Measurements from ENCODE around the gene FGF4.

Gene FGF4, protein sequence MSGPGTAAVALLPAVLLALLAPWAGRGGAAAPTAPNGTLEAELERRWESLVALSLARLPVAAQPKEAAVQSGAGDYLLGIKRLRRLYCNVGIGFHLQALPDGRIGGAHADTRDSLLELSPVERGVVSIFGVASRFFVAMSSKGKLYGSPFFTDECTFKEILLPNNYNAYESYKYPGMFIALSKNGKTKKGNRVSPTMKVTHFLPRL

DNA sequence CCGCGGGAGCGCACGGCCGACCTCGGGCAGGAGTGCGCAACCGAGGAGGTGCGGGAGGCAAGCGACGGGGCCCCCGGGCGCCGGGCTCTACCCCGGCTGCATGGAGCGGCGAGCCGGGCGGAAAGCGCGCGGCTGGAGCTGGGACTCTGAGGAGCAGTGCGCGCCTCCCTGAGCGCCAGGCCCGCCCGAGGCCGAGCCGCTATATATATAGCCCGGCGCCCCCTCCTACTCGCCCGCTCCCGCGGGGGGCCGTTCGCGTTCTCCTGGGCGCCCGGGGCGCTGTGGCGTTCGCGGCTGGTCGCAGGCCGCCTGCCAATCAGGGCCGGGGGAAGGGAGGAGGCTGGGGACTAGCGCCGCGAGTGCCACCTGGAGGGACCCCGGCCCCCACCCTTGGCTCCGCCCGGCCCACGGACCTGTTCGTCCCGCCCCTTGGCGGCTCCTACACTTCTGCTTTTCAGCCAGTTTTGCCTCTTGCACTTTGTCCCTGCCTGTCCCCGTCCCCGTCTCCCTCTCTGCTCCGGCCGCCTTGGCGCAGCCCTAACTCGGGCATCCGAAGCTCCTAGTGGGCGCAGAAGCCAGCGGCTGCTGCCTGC, at the start of gene FGF4:
Gene FGF4, minus strand, starts transcription at position 179 of the 593 bp plus-strand sequence. CDS start 257 bp downstream, outside the sequence.
- no peak for DNase-seq

DNA sequence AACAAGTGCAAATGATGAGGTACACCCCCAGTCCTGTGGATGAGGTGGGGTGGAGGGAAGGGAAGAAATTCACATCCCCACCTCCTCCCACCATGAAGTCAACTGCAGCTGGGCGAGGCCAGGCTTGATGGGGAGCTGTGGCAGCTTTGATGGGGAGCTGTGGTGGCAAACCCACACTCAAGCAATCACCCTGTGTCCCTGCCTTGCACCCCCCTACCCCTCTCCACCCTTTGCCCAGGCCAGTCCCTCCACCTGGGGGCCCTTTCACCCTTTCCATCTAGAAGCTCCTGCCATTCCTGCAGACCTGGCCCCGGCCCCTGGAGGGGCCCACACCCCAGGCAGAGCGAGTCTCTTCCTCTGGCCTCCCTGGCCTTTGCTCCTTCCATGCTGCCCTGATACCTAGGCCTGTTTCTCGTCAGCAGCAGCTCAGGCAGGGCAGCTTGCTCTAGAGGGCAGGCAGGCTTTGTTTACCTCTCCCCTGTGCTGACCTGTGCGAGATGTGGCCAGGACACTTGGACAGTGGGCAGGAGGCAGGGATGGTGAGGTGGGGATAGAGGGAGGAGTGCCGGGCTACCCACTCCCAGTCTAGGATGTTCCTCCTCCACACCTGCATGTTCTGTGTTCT, 48.6 kb upstream of the FGF4 start:
- no peak for DNase-seq

DNA sequence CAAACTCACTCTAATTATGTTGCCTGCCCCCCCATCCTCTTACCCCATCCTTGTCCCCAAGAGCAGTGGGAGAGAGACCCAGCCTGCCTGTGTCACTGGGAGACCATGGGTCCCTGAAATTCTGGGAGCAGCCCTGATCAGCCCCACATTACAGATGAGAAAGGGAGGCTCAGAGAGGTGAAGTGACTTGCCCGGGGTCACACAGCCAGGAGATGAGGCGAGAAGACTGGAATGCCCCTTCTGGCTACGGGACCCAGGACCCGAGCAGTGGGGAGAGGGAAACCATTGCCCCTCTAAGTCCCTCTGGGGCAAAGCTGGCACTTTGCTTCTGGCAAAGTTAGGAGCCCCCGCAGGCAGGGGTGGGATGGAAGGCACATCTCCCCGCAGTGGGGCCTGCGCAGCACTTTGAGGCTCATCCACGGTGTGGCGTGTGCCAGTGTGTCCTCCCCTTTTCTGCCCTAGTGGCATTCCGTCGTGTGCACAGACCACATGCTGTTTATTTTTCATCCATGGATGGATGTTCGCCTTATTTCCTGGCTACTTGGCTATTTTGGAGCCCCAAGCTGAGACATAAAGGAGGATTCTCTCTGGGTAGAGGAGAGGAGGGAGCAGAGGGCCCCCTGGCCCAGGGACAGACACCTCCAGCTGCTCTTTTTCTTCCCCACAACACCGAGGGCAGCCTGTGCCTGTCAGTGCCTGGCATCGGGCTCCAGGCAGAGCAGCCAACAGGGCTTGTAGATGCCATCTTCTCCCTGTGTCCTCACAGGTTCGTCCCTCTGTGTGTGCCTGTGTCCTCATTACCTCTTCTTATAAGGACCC, 47.7 kb upstream of the FGF4 start:
- no peak for DNase-seq

DNA sequence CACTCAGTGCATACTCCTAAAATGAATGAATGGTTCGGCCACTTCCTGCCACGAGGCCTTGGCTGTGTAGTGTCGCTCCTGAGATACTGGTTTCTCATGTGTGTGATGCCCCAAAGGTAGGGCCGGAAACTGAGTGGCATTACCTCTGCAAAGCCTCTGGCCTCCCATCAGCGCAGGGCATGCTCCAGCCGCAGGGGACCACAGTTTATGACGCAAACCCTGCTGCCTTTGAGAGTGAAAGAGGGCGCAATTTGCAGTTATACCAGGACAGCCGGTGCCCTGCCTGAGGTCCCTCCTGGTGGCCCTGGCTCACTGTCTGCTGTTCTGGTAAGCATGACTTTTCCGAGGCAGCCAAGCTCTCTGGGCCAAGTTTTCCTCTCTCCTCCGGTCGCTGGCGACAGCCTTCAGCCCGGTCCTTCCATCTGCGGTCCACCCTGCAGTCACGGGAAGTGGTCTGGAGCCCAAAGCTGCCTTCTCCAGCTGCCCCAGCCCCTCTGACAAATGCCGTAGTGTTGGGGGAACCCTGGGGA, 46.4 kb upstream of the FGF4 start:
- DNase-seq: no peak

DNA sequence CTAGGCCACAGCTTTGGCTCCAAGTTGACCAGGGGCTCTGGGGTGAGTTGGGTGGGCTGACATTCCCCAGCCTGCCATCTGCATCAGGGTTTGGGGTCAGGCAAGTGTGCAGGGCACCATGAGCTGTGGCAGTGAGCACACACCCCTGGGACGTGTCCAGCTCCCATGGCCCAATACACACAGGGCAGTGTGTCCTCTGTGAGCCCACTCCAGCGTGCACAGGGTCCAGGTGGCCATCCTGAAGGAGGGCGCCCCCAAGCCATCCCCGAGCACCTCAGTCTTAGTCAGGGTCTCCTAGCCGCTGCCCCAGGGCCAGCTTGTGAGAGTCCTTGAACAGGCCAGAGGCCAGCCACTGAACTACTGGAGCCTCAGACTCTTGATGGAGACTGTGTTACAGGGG, 45.3 kb upstream of the FGF4 start:
- DNase-seq: no peak

DNA sequence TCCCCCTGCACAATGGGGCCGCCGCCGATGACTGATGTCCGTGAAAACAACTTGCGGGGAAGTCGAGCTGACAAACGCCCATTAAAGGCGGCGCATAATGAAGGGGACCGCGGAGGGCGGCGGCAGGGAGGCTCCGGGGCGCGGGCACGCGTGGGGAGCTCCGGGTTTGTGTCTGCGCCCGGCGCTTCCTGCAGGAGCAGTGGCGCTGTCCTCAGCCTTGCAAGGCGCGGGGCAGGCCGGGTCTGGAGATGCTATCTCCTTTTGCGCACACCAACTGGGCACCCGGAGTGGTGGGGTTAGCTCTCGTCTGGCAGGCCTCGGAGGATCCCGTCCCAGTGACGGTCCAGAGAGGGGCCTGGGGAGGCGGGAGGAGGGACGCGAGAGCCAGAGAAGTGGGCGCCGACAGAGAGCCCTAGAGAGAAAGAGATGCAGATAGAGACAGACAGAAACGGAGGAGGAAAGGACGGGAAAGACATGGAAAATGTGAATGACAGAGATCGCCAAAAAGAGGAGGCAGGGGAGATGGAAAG, 44.5 kb upstream of the FGF4 start:
- no peak for DNase-seq

DNA sequence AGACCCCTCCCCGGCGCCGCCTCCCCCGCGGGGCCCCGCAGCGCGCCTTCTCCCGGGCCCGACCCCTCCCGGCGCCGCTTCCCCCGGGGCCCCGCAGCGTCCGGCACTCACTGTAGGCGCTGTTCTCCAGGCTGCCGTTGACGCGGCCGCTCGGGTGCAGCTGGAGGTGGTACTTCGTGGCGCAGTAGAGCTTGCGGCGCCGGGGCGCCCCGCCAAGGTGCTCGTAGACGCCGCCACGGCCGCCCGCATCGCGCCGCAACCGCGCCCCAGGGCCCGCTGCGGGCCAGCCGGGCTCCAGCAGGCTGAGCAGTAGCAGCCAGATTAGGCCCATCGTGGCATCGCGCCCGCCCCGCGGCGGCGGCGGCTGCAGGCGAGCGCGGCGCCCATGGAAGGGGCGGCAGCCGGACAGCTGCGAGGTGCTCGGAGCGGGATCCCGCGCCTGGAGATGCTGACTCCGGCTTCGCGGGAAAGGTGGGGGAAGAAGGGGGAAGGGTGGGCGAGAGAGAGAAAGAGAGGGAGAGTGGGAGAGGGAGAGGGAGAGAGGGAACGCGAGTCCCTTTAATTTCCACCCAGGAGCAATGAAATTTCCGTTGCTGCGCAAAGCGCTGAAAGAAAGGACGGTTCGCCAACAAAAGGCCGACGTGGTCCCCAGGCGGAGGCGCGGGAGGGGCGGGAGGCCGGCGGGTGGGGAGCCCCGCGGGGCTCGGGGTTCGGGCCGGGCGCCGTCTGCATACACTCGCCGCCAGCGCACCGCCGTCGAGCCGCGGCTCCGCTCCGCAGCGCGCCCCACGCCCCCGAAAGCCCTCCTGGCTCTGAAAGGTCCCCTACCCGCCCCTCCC, 43.7 kb upstream of the FGF4 start, which contains the start of gene FGF3:
Gene FGF3, minus strand, starts transcription at position 814 of the 839 bp plus-strand sequence. Its CDS starts 483 bp downstream, at position 331.
- no peak for DNase-seq

- DNase-seq: no peak
Observed at GRCh38 chr11:69818231-69818602, 43.1 kb upstream of the FGF4 start.

DNA sequence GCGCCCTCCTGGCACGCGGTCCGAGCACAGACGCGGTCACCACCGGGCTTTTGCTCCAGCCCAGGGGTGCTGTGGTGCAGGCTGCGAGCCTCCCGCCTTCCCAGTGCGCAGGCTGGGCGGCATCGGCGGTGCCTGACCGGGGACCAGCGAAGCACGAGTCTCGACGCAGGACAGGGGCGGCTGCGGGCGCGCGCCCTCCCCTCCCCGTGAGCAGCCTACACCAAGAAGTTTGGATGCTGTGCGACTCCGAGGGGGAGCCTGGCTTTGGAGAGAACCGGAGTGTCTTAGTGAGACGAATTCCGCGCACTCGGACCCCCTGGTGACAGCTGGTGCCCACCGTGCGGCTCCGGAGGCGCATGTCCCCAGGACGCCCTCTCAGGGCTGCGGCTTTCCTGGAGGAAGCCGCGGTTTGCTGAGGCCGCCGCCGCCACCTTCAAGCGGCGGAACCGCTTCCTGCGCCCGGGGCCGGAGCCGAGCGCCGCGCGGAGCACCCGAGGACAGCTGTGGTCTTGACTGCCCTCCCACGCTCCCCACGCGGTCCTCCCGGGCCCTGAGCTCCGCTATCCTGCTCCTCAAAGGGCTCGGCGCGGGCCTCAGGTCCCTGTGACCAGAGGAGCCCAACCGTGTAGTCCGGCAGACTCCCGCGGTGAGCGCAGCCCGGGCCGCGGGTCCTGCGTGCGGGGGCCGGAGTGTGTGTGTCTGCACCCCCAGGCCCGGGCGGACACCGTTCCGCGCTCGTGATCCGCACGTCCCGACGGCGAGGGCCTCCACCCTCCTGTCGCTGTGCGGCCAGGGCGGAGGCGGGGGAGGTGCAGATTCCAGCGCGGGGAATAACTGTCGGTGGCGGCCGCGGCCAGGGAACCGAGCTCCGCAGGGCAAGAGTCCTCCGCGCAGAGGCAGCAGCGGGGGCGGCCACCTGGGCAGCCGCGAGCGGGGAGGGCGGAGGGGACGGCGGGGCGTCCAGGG, 42.4 kb upstream of the FGF4 start:
- DNase-seq: no peak

GRCh38 chr11:69816671-69817070, 41.5 kb upstream of the FGF4 start:
- DNase-seq: no peak

- no peak for DNase-seq
Observed at GRCh38 chr11:69815973-69816372, 40.8 kb upstream of the FGF4 start.

GRCh38 chr11:69814902-69815301, 39.8 kb upstream of the FGF4 start:
- no peak for DNase-seq

DNA sequence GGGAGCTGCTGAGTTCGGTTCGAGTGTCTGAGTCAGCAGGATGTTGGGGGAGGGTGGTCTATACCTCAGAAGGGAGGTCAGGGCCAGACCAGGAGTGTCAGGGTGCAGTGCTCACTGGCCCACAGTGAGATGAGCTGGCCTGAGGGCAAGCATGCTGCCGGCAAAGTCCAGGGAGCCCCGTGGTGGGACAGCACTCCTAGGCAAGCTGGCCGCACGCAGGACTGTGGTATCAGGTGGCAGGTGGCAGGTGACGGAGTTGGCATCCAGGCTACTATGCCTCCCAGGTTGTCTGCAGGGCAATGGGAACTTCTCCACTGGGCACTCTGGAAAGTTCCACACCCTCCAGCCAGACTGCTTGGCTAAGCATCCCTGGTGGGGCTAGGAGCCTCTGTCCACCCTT, 39.3 kb upstream of the FGF4 start:
- no peak for DNase-seq

- no peak for DNase-seq
Observed at GRCh38 chr11:69813839-69814238, 38.7 kb upstream of the FGF4 start.

DNA sequence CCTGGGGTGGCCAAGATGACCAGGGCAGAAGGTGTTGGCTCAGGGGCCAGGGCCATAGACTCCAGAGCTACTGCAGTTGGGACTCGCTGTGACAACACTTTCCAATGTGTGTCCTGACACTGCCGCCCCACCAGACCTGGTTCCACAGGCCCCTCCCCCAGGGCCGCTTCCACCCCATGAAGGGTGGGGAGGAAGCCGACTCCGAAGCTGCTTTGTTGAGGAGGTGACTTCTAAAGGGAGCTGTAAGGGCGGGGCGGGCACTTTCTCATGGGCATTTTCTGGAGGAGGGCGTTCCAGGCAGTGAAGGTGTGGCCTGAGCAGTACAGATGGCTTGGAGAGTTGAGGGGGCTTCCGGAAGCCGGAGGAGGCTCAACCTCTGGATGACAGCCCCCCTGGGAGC, 37.8 kb upstream of the FGF4 start:
- no peak for DNase-seq

DNA sequence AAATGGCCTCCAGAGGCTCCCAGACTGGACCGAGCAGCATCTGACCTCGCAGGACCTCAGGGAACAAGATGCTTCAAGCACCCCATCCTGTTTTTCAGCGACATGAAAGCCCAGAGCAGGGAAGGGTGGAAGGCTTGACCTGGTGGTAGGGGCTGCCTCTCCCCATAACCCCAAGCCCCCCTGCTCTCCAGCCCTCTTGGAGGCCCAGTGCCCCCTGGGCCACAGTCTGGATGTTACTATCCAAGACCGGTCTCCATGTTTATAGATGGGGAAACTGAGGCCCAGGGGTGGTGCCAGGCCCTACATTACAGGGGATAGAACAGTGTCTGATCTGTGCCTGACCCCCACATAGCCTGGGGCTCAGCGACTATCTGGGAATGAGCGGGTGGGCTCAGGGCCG, 37.1 kb upstream of the FGF4 start:
- no peak for DNase-seq

DNA sequence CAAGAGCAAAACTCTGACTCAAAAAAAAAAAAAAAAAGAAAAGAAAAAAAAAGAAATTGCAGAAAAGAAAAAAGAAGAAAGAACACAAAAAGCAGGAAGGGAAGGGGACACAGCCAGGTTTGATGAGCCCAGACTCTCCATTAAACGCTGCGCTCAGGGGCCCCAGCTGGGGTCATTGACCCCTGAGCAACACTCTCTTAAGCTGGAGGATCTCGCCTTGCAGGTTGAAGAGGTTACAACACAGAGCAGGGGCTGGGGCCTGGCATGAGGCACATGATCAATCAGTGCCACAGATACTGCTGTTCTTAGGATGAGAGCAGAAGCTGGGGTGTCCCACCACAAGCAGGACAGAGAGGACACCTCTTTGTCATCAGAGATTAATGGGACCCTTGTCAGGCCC, 36.3 kb upstream of the FGF4 start:
- no peak for DNase-seq

GRCh38 chr11:69810289-69811118, 35.4 kb upstream of the FGF4 start:
- no peak for DNase-seq

DNA sequence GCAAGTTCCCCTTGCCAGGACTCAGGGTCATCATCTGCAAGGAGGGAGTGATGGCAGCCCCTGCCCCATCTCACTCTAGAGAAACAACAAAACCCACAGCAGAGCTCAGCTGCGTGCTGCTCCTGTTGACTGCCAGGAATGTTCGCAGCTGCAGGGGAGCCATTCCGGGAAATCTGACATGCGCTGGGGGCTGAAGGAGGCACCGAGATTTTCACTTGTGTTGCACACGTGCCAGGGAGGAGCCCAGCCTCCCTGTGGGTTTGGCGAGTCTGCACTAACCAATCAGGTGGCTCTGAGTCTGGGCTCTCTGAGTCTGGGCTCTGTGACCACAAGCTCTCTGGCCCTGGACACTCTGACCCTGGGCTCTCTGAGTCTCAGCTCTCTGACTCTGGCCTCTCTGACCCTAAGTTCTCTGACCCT, 33.5 kb upstream of the FGF4 start:
- no peak for DNase-seq

Measured in CD4-positive, alpha-beta T cell treated with Interleukin-21 for 1 hour (primary cell).